SK-N-SH treated with all-trans-retinoic acid at 6 μM for 48 hours (cell line): Measurements from ENCODE around the gene ALK.
A peak's percentile ranks its signal among the peaks of the same experiment; 100 is the strongest.

Source experiments
- ATAC-seq: fragments of 200-7000 bp; cut with Tn5 transposase; 3 replicates; pipeline ENCODE4 v1.9.1; 2020; ENCODE audit warnings: mild to moderate bottlenecking, moderate library complexity
- CREB5 ChIP-seq: fragments of 250-450 bp; sonication (Bioruptor Pico); IDR thresholded peaks from 2 replicates; pipeline ENCODE4 v1.5.1; 2020; ENCODE audit warnings: low read depth, mild to moderate bottlenecking, moderate library complexity
- CSDC2 ChIP-seq: fragments of 250-450 bp; sonication (Bioruptor Pico); IDR thresholded peaks from 2 replicates; pipeline ENCODE4 v1.5.0; 2020; ENCODE audit warnings: mild to moderate bottlenecking, moderate library complexity
- CSRNP3 ChIP-seq: fragments of 250-450 bp; sonication (Bioruptor Pico); IDR thresholded peaks from 2 replicates; pipeline ENCODE4 v1.5.1; 2021; ENCODE audit warnings: mild to moderate bottlenecking, moderate library complexity
- ESRRG ChIP-seq: fragments of 250-450 bp; sonication (Bioruptor Pico); IDR thresholded peaks from 2 replicates; pipeline ENCODE4 v1.6.1; 2021; ENCODE audit warnings: mild to moderate bottlenecking
- ISL1 ChIP-seq: fragments of 250-450 bp; sonication (Bioruptor Pico); IDR thresholded peaks from 2 replicates; pipeline ENCODE4 v2.1.2; 2022; ENCODE audit warnings: mild to moderate bottlenecking, moderate library complexity
- OSR1 ChIP-seq: fragments of 250-450 bp; sonication (Bioruptor Pico); IDR thresholded peaks from 2 replicates; pipeline ENCODE4 v1.8.0; 2022; ENCODE audit warnings: moderate library complexity, mild to moderate bottlenecking, inconsistent platforms
- PPARA ChIP-seq: fragments of 250-450 bp; sonication (Bioruptor Pico); IDR thresholded peaks from 2 replicates; pipeline ENCODE4 v1.5.0; 2020; ENCODE audit warnings: mild to moderate bottlenecking, borderline replicate concordance
- RARB ChIP-seq: fragments of 250-450 bp; sonication (Bioruptor Pico); IDR thresholded peaks from 2 replicates; pipeline ENCODE4 v1.8.0; 2021; ENCODE audit warnings: mild to moderate bottlenecking, moderate library complexity
- SNAI2 ChIP-seq: fragments of 250-450 bp; sonication (Bioruptor Pico); IDR thresholded peaks from 2 replicates; pipeline ENCODE4 v1.5.0; 2020; ENCODE audit warnings: mild to moderate bottlenecking, moderate library complexity
- TCF4 ChIP-seq: fragments of 250-450 bp; sonication (Bioruptor Pico); IDR thresholded peaks from 2 replicates; pipeline ENCODE4 v1.8.0; 2021; ENCODE audit warnings: mild to moderate bottlenecking, moderate library complexity, borderline replicate concordance
- TOX ChIP-seq: fragments of 250-450 bp; sonication (Bioruptor Pico); IDR thresholded peaks from 2 replicates; pipeline ENCODE4 v1.8.0; 2021; ENCODE audit warnings: mild to moderate bottlenecking, moderate library complexity, borderline replicate concordance
- ZC3H10 ChIP-seq: fragments of 250-450 bp; sonication (Bioruptor Pico); IDR thresholded peaks from 2 replicates; pipeline ENCODE4 v1.5.1; 2021; ENCODE audit warnings: mild to moderate bottlenecking, moderate library complexity
- ZFP3 ChIP-seq: fragments of 250-450 bp; sonication (Bioruptor Pico); IDR thresholded peaks from 2 replicates; pipeline ENCODE4 v1.5.0; 2020; ENCODE audit warnings: mild to moderate bottlenecking, moderate library complexity
- ZFP30 ChIP-seq: fragments of 450-650 bp; formaldehyde crosslinking; IDR thresholded peaks from 2 replicates; pipeline ENCODE4 v1.5.0; 2022; ENCODE audit warnings: mild to moderate bottlenecking, moderate library complexity
- ZNF565 ChIP-seq: fragments of 450-650 bp; formaldehyde crosslinking; conservative IDR thresholded peaks from 2 replicates; pipeline ENCODE4 v1.5.0; 2020; ENCODE audit warnings: low read depth, mild to moderate bottlenecking, moderate library complexity
- ZNF8 ChIP-seq: fragments of 450-650 bp; formaldehyde crosslinking; IDR thresholded peaks from 2 replicates; pipeline ENCODE4 v1.5.0; 2020; ENCODE audit warnings: mild to moderate bottlenecking, moderate library complexity
- TF ChIP-seq, protein P1 (sequence below): fragments of 250-450 bp; sonication (Bioruptor Pico); IDR thresholded peaks from 2 replicates; pipeline ENCODE4 v1.8.0; 2020; ENCODE audit warnings: mild to moderate bottlenecking, moderate library complexity, borderline replicate concordance

Gene ALK

DNA sequence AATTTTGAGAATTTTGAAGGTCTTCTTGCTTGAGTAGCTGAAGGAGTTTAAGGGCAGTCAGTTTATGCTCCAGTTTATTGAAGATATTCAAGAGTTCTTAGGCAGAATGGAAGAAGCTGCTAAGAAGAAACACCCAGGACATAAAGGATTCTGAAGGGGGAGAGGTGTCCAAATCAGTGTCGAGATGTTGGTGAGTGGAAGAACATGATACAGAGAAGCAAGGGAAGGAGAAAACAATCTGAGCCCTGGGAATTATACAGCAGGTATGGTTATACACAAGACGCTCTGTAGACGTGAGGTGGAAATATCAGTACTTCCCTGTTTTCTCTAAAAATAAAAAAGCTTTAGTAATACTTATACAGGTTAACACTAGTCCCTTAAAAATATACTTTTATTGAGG is 746.0 kb downstream of the ALK start:
- TF ChIP-seq PPARA (no peak), SNAI2 (no peak), ISL1 (CRISPR knock-in tag) (no peak), RARB (CRISPR knock-in tag) (no peak), CREB5 (CRISPR knock-in tag) (no peak), CSRNP3 (CRISPR knock-in tag) (no peak), ZFP30 (CRISPR knock-in tag) (no peak), ESRRG (CRISPR knock-in tag) (no peak)
- no peak for ATAC-seq

- no peak for TF ChIP-seq TOX
- TF ChIP-seq ZC3H10 (CRISPR knock-in tag) = no peak
- TF ChIP-seq PPARA = no peak
- no peak for TF ChIP-seq ISL1 (CRISPR knock-in tag)
- TF ChIP-seq ZNF565 = no peak
- no peak for TF ChIP-seq CSDC2 (CRISPR knock-in tag)
- no peak for TF ChIP-seq TCF4
- TF ChIP-seq SNAI2 = no peak
- TF ChIP-seq ZFP3 (CRISPR knock-in tag) = no peak
- no peak for TF ChIP-seq ESRRG (CRISPR knock-in tag)
- no peak for TF ChIP-seq OSR1 (CRISPR knock-in tag)
- TF ChIP-seq CREB5 (CRISPR knock-in tag) = no peak
- TF ChIP-seq ZFP30 (CRISPR knock-in tag) = no peak
- no peak for TF ChIP-seq ZNF8
- ATAC-seq = no peak
Measured at GRCh38 chr2:29174937-29175336, 746.4 kb downstream of the ALK start.

DNA sequence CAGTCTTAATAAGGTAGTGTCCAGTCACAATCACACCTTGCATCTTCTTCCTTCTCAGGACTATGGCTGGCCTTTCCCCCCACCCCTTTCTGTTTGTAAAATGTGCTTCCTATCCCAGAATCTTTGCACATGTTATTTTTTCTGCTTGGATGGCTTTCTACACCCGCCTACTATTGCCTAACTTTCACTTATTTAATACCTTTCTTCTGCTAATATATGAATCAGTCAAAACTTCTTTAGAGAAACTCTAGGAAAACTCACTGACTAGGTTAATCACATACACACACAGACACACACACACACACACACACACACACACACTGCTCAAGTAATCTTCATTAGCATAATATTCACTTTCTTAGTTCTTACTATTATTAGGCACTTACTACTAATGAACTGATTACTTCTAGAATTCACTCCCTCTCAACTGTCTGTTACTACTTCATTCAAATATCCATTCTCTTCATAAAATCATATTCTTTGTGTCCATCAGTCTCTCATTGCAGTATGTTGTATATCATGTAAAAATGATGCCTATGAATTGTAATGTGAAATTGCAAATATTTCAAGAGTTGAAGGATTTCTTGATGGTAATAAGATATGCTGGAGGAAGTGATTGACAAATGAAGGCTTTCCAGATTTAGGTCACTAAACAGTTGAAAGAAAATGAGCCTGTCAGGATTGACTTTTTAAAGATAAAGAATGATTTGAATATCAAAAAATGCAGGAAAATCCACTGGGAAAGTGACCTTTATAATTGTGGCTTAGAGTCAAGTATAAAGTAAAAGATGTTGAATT is 754.9 kb downstream of the ALK start:
- TF ChIP-seq, protein P1, sequence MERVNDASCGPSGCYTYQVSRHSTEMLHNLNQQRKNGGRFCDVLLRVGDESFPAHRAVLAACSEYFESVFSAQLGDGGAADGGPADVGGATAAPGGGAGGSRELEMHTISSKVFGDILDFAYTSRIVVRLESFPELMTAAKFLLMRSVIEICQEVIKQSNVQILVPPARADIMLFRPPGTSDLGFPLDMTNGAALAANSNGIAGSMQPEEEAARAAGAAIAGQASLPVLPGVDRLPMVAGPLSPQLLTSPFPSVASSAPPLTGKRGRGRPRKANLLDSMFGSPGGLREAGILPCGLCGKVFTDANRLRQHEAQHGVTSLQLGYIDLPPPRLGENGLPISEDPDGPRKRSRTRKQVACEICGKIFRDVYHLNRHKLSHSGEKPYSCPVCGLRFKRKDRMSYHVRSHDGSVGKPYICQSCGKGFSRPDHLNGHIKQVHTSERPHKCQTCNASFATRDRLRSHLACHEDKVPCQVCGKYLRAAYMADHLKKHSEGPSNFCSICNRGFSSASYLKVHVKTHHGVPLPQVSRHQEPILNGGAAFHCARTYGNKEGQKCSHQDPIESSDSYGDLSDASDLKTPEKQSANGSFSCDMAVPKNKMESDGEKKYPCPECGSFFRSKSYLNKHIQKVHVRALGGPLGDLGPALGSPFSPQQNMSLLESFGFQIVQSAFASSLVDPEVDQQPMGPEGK (CRISPR knock-in tag) = no peak
- TF ChIP-seq CSRNP3 (CRISPR knock-in tag) = no peak
- TF ChIP-seq, all 23 proteins: peak for 0
- ATAC-seq = no peak

DNA sequence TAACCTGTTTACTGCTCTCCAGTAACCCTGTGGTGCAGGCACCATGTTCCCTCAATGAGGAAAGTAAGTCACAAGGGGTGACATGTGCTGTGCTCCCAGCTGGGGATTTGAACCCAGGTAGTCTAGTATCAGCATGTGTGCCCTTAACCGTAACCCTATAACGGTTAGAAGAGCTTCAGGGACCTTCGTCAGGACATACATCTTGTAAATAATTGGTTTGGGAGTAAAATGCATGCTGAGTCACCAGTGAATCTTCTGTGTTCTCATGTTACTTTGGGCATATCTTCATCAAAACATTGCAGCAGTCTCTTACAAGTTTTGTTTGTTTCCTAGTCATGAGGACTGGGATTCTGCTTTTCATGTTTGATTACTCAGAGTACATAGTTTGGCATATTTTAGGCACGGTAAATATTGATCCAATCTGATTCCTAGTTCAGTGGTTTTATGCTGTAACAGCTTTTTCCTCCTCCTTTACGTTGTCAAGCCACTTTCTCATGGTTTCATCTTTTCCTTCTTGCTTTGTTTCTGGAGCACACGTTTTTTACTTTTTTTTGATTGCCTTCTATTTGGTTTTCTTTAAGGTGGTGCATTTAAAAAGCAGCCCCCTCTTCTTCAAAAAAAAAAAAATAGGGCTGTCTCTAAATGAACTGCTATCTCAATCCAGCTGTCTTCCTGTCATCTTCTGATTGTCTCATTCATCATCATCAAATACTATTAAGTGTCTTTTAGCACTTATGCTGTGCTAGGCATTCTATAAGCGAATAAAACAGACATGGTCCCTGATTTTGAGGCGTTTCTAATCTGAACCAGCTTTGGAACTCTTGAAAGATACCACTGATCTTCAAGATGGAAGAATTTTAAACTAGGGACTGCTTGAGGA is 755.8 kb downstream of the ALK start:
- TF ChIP-seq ZNF8 = no peak
- TF ChIP-seq TCF4 = 0 out of 2 replicates have a peak, but pooled peaks have one; percentile 9
- TF ChIP-seq CREB5 (CRISPR knock-in tag) = no peak
- no peak for TF ChIP-seq ISL1 (CRISPR knock-in tag)
- TF ChIP-seq, all 23 proteins: peak for 1
- ATAC-seq = peak; percentile 95
